Thoracic aorta (tissue), 2 donors: Measurements from ENCODE around the gene CABLES2. TPM values are rescaled to one million over a fixed set of nuclear protein-coding genes. Genes with fewer than 3 reads are reported as not detected.

Experiments
- ATAC-seq: fragments of 150-250 bp; one replicate; pipeline ENCODE4 v1.8.0; 2017; ENCODE audit warnings: low read depth; ENCODE audit not compliant: insufficient number of reproducible peaks, low FRiP score
- DNase-seq: peaks from one replicate; pipeline ENCODE4 v3.0.0-alpha.2; 2020; ENCODE audit warnings: low spot score
- H3K27ac ChIP-seq, 2 donors: fragments of 200-600 bp; sonication (generic); 1 replicate in 1 of 2; 2 replicates in 1 of 2; pipeline ENCODE4 v1.5.1; 2016; ENCODE audit warnings: mild to moderate bottlenecking in 2 of 2, moderate library complexity in 2 of 2
- H3K27me3 ChIP-seq: fragments of 200-600 bp; sonication (generic); replicated peaks from 2 replicates; pipeline ENCODE4 v1.6.0; 2016; ENCODE audit warnings: mild to moderate bottlenecking; ENCODE audit not compliant: insufficient read depth
- H3K36me3 ChIP-seq: fragments of 200-600 bp; sonication (generic); one replicate; pipeline ENCODE4 v1.5.1; 2016
- H3K4me1 ChIP-seq, 2 donors: fragments of 200-600 bp; sonication (generic); 1 replicate in 1 of 2; 2 replicates in 1 of 2; pipeline versions ENCODE4 v1.5.1 to v1.6.0; 2016; ENCODE audit warnings: low read depth in 2 of 2, mild to moderate bottlenecking in 1 of 2; ENCODE audit not compliant: control insufficient read depth in 1 of 2
- H3K4me3 ChIP-seq: fragments of 200-600 bp; sonication (generic); 2 replicates; pipeline ENCODE4 v1.5.1; 2016; ENCODE audit warnings: mild to moderate bottlenecking
- H3K9me3 ChIP-seq: fragments of 200-600 bp; sonication (generic); 2 replicates; pipeline ENCODE4 v1.5.1; 2016
- total RNA-seq, 2 donors: library from RNA; depleted of rRNA; stranded (reverse); fragments of >200 nt; gene quantifications; one replicate each; pipeline versions ENCODE4 v1.1.0 to v1.2.3, GENCODE V29; 2016
- TF ChIP-seq, protein P1 (sequence below): fragments of 200-600 bp; sonication (generic); IDR thresholded peaks from one replicate; pipeline ENCODE4 v1.5.1; 2019; ENCODE audit warnings: antibody characterized with exemption

The CABLES2 gene
- total RNA-seq, 2 donors from 2014 or later, result 2.1 to 9.2 TPM

DNA sequence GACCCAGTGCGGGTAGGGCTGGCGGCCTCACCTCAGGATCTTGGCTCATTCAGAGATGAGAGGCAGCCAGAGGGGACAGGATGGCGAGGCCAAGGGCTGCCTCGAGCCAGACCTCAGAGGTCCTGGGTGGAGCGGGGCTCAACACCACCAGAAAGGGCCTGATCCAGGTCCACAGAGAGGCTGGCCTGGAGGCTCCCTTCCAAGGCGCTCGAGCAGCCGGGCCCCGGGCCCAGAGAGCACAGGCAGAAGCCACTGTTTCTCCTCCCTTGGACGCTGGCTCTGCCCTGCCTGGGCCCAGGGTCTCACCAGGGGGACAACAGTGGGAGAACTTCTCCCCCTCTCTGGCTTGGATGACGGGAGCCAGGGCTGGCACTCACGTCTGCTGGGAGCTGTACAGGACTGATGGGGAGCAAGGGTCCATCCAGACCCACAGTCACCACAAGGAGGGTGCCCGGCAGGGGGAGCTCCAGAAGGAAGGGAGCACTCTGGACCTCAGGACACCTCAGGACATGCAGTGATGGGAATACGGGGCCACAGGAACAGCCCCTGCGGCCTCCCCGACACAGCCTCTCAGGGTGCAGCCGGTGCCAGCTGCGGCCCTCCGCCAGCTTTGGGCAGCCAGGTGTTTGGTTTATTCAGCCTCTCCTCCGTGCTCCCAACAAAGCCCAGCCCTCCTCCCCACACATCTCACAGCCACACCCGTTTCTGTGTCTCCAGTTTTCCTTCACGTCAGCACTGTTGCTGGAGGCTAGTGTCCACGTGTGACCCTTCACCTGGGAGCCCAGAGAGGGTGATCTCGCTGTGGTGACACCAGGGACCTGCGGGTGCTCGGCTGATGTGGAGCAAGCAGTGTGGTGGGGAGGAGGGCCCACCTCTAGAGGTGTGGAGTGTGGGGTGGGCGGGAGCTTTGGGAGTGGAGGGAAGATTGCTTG lies 11.5 kb downstream of the CABLES2 start:
- TF ChIP-seq, protein P1, sequence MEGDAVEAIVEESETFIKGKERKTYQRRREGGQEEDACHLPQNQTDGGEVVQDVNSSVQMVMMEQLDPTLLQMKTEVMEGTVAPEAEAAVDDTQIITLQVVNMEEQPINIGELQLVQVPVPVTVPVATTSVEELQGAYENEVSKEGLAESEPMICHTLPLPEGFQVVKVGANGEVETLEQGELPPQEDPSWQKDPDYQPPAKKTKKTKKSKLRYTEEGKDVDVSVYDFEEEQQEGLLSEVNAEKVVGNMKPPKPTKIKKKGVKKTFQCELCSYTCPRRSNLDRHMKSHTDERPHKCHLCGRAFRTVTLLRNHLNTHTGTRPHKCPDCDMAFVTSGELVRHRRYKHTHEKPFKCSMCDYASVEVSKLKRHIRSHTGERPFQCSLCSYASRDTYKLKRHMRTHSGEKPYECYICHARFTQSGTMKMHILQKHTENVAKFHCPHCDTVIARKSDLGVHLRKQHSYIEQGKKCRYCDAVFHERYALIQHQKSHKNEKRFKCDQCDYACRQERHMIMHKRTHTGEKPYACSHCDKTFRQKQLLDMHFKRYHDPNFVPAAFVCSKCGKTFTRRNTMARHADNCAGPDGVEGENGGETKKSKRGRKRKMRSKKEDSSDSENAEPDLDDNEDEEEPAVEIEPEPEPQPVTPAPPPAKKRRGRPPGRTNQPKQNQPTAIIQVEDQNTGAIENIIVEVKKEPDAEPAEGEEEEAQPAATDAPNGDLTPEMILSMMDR, result no peak
- H3K27ac ChIP-seq, result no peak overlapping the region
- no peaks in the 10 kb centered on the region for H3K9me3 ChIP-seq
- no peak for ATAC-seq
- no peaks in the 10 kb centered on the region for H3K4me1 ChIP-seq
- H3K27me3 ChIP-seq, result no peaks in the 10 kb centered on the region
- DNase-seq, result no peak
- no peak overlapping the region for H3K4me3 ChIP-seq
- H3K36me3 ChIP-seq, result peaks cover 9% of the 10 kb centered on the region

DNA sequence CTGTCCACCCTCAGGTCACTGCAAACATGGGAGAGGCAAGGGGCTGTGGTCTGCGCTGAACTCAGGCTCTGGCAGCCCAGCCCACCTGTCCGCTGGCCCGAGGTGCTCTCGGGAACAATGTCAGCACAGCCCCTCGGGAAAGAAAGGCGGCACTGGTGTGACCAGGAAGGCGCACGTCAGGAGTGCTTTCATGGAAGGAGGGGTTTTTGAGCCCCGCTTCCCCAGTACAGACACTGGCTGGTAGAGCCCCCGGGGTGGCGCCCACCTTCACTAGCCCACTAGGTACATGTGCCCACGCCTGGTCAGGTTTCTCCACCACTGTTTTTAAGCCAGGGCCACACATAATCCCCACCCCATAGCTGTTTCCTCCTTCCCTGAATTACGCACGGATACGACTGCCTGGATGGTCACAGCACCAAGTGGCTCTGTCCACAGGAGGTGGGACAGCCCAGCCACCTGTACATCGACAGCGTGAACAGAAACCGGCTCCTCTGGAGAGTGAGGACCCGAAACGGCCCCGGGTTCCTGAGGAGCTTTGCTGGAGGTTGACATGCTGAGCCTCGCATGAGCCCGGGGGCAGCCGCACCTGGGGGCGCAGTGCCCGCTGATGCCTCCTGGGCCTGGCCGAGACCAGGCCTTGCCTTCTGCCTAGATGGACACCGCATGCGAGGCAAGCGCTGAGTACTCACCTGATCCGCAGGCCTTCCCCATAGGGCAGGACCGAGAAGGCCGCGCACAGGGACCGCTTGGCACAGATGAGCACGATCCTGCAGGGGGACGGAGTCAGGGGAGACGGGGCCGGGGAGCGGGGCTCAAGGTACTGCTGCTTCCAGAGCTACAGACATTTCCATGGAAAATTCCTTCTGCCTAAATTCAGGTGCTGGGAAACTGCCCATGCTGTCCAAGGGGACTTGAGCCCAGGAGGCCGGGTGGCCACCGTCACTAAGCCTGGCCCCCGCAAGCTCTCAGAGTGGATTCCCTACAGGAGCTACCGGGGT lies 12.5 kb downstream of the CABLES2 start:
- Histone ChIP-seq H3K4me3 (no peak overlapping the region), H3K9me3 (no peaks in the 10 kb centered on the region), H3K4me1 (no peaks in the 10 kb centered on the region), H3K36me3 (peaks cover 9% of the 10 kb centered on the region), H3K27ac (no peak overlapping the region), H3K27me3 (no peaks in the 10 kb centered on the region)
- ATAC-seq (no peak), DNase-seq (no peak)
- TF ChIP-seq, protein P1, result no peak

DNA sequence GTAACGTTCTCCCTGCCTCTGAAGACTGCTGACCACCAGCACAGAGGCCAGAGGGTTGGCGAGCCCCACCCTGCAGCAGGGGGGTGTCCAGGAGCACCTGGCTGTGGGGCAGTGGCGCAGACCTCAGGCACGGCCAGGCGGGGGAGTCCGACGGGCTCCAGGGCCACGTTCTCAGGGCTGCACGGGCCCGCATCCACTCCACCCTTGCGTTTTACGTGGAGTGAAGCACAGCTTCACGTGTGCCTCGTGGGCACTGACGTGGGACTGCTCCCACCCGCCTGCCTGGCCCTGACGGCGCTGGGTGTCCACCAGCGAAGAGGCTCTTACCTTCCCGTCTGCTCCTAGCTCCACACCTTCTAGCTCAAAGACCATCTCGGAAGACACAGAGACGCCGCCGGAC lies 13.3 kb downstream of the CABLES2 start:
- Histone ChIP-seq H3K27me3 (no peaks in the 10 kb centered on the region), H3K27ac (no peak overlapping the region), H3K9me3 (no peaks in the 10 kb centered on the region), H3K36me3 (peaks cover 13% of the 10 kb centered on the region), H3K4me3 (no peak overlapping the region), H3K4me1 (no peaks in the 10 kb centered on the region)
- DNase-seq, result no peak
- no peak for ATAC-seq
- TF ChIP-seq, protein P1, result no peak

DNA sequence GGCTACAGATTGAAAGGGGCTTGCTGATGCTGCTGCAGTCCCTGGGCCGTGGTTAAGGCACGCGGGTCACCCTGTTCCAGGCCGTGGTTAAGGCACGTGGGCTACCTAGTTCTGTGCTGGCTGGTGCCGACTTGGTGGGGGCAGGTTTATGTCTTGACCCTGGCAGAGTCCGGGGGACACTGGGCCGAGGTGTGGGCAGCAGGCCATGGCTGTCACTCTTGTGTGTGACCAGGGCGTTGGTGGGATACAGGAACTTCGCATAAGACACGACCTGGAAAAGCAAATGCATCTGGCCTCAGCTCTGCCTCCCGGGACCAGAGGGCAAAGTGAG lies 13.8 kb downstream of the CABLES2 start:
- peaks cover 17% of the 10 kb centered on the region for H3K36me3 ChIP-seq
- no peak for ATAC-seq

More for the DNA sequence above, 13.8 kb downstream of the CABLES2 start:
- H3K4me1 ChIP-seq, result peaks cover 0 to 1% of the 10 kb centered on the region in 2 donors
- H3K27me3 ChIP-seq, result no peaks in the 10 kb centered on the region
- TF ChIP-seq, protein P1, result no peak
- no peak for DNase-seq
- H3K27ac ChIP-seq, result no peak overlapping the region
- H3K4me3 ChIP-seq, result no peak overlapping the region
- H3K9me3 ChIP-seq, result no peaks in the 10 kb centered on the region
